Hepatocyte (in vitro differentiated cells): ENCODE measurements around the gene LIMS1.
"Not testable (repeated sequence)": the region's sequence is repeated elsewhere in the genome, so short reads cannot be mapped to it uniquely, and the experiment has no call there.

Experiments used
- CTCF ChIP-seq: fragments of 200-600 bp; sonication (generic); IDR thresholded peaks from 2 replicates; pipeline ENCODE4 v1.5.1; 2016; ENCODE audit warnings: antibody characterized with exemption, mild to moderate bottlenecking; ENCODE audit not compliant: poor library complexity
- EZH2 ChIP-seq: fragments of 200-600 bp; sonication (generic); IDR thresholded peaks from 2 replicates; pipeline ENCODE4 v1.6.1; 2016; ENCODE audit warnings: antibody characterized with exemption, mild to moderate bottlenecking, borderline replicate concordance

DNA sequence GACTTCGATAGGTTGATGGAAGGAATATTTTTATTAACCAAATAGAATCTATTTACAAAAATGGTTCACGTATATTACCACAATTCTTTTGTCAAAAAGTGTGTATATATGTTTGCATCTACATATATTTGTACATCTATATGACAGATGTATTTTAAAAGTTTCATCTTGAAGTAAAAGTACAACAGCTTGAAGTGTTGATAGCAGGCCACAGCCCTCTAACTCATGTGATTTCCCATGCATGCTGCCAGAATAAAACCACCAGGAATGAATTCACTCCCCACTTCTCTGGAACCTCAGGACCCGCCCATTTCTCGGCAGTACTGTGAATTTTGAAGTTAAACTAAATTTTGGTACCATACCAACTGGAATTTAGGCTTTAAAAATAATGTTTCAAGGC is 26.6 kb upstream of the LIMS1 start:
- not testable (repeated sequence) for TF ChIP-seq CTCF, EZH2
